Adipose tissue (tissue), 3 donors: Measurements from ENCODE around the gene LTB4R. TPM values are rescaled to one million over a fixed set of nuclear protein-coding genes. Genes with fewer than 3 reads are reported as not detected.

Experiments used
- H3K27ac ChIP-seq: one replicate; pipeline ENCODE4 v1.5.1; 2013; ENCODE audit warnings: low read depth, low read length
- WGBS, 3 donors: extraction: QIAGEN DNeasy Blood & Tissue Kit; methylation state at CpG; one replicate each; pipeline ENCODE4 v1.1.7; 2013; 5-methylcytosine and 5-hydroxymethylcytosine counted together
- polyA plus RNA-seq, 3 donors: library from polyadenylated mRNA; stranded (reverse); fragments of 200-250 nt; gene quantifications; one replicate each; pipeline ENCODE4 v1.2.3, GENCODE V29; 2013
- donor health status: healthy with polysubstance abuse.
- donor health status: Bipolar disorder and iron deficiency.
- donor health status: healthy.

Gene LTB4R
- polyA plus RNA-seq, 3 donors: 5.1 to 13.3 (median 6.2) TPM

- 82 to 97% (median 84%) methylated on average over 6 of the region's 6 CpGs for WGBS, 3 donors
- H3K27ac ChIP-seq: no peak overlapping the region
Measured at GRCh38 chr14:24277071-24277470, 34.2 kb upstream of the LTB4R start.

GRCh38 chr14:24277606-24278321, 33.5 kb upstream of the LTB4R start:
- WGBS, 3 donors: 47 to 85% (median 49%) methylated on average over 11 of the region's 11 CpGs
- H3K27ac ChIP-seq: no peak overlapping the region

- 86 to 95% (median 90%) methylated on average over 5 of the region's 5 CpGs for WGBS, 3 donors
- H3K27ac ChIP-seq: no peak overlapping the region
Measured at GRCh38 chr14:24278424-24278823, 32.9 kb upstream of the LTB4R start.

GRCh38 chr14:24279301-24280186, 31.8 kb upstream of the LTB4R start:
- 64 to 72% (median 66%) methylated on average over 11 of the region's 11 CpGs for WGBS, 3 donors
- no peak overlapping the region for H3K27ac ChIP-seq

- 61 to 90% (median 63%) methylated on average over 6 of the region's 6 CpGs for WGBS, 3 donors
Measured at GRCh38 chr14:24280797-24281460, 30.4 kb upstream of the LTB4R start.

DNA sequence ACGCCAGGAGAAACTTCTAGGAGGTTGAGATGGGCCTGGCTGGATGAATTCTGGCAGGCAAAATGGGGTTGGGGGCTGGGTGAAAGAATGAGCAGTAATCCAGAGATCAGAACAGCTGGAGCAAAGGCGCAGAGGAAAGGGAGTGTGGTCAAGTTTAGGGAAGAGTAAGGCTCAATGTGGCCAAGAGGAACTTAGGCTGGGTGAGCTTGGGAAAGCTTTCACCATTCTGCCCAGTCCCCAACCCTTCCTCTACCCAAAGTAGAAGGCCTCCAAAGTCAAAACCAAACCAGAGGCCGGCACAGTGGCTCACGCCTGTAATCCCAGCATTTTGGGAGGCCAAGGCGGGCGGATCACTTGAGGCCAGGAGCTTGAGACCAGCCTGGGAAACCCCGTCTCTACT, 29.7 kb upstream of the LTB4R start:
- 85 to 94% (median 91%) methylated on average over 7 of the region's 7 CpGs for WGBS, 3 donors
- H3K27ac ChIP-seq: no peak overlapping the region

More at GRCh38 chr14:24280797-24281460, 30.4 kb upstream of the LTB4R start:
- no peak overlapping the region for H3K27ac ChIP-seq

DNA sequence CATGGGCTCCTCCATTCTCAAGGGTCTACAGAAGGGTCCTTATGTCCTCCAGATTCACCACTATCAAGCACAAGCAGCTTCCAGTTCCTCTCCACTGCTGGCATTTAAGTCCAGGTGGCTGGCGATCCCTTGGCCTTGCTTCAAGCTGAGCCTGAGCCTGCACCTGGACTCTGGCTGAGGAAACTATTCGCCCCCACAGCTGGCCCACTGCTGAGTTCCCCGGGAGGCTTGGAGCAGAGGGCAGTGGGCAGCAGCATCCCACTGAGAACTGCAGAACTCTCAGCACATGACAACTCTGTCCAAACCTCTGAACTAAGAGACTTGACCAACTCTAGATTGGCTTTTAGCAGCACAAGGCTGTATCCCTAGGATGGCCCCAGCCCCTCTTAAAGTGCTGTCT, 28.6 kb upstream of the LTB4R start:
- WGBS, 3 donors: 63 to 85% (median 78%) methylated on average over 3 of the region's 3 CpGs
- H3K27ac ChIP-seq: no peak overlapping the region

DNA sequence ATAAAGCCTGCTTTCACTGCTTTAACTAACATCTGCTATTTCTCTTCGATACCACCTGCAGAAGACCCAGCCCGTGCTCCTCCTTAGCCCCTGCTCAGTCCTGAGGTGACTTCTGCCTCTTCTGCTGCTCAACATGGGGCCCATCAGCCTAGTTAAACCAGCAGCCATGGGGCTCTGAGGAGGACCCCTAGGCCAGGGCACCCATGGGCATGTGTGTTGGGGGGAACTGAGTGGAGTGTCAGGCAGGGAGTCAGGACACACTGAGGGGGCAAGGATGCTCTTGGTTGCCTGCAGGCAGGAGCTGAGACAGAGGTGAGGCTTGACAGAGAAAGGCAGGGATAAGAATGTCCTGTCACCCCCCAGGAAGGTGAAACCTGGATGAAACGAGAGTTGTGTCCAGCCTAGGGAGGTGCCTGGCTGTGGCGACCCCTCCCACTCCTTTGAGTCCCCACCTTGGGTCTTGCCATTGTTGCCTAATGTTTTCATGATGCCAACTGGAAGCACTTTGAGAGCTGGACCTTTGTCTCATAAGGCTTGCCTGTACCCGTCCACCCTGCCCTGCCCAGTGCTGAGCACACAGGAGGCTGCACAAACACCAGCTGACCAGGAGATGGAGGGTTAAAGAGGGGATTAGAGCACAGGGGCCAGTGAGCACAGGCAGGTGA, 27.4 kb upstream of the LTB4R start:
- H3K27ac ChIP-seq: no peak overlapping the region
- WGBS, 3 donors: 87 to 90% (median 89%) methylated on average over 5 of the region's 5 CpGs

DNA sequence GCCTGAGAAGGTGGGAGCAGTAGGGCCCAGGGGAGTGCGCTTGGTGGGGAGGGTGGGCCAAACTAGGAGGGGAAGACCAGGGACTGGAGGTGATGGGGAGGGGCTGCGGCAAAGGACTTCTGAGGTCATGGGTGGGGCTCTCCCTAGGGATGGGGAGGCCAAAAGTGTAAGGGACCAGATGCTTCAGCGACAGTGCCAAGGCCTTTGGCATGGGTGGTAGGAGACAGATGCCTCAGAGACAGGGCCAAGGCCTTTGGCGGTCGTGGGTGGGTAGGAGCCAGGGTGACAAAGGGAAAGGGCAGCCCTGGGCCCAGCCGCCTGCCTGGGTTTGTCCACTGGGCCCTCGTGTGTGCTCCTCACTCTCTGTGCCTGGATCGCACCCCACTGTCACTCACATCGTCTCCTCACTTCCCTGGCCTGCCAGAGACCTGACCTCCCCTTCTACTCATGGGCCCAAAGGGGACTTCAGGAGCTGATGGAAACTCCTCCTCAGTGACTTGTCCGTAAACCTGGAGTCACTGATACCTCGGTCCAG, 26.7 kb upstream of the LTB4R start:
- 72 to 79% (median 79%) methylated on average over 9 to 11 of the region's 11 CpGs for WGBS, 3 donors
- no peak overlapping the region for H3K27ac ChIP-seq

DNA sequence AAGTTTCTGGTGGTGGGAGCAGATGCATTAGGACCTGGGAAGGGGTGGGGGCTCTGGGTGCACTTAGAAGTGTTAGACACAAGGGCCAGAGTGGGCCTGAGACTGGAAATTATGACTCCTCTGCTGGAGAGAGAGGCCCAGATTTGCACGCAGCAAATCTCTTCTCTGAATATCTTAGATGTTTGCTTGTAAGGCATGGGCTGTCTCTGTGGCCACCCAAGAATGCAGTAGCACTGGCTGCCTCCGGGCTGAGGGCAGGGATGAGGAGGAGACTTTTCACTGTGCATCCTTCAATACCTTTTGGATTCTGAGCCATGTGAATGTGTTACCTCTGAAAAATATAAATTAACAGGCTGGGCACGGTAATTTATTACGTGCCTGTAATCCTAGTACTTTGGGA, 26.0 kb upstream of the LTB4R start:
- no peak overlapping the region for H3K27ac ChIP-seq
- 77 to 85% (median 83%) methylated on average over 4 of the region's 4 CpGs for WGBS, 3 donors

GRCh38 chr14:24286996-24287395, 24.3 kb upstream of the LTB4R start:
- WGBS, 3 donors: 88 to 99% (median 98%) methylated on average over 5 of the region's 5 CpGs
- no peak overlapping the region for H3K27ac ChIP-seq

DNA sequence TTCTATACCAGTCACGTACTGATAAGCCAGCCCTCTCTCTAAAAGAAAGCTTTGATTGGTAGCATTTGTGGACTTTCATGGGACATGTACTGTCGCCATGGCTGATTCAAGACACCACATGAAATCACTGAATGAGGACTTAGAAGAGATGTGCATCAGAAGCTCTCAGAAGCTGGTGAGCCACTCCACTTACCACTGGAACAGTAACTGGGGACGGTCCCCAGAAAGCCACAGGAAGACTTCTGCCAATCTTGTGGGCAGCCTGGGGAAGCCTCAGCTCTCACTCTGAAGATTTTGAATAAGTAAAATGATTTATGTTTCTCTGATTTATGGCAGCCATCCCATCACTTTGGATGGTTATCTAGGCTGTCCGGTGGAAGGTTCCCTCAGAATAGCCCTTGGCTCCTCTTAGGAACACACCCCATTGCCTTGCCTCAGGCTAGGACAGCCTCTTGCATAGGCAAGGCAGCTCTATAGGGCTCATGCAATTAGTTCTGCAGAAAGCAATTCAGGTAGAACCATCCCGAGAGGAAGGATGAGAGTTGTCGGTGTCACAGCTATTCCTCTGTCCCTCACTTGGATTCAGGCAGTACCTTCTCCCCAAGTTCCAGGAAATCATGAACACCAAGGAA, 21.5 kb upstream of the LTB4R start:
- 65 to 82% (median 74%) methylated on average over 6 of the region's 6 CpGs for WGBS, 3 donors
- H3K27ac ChIP-seq: no peak overlapping the region

- 83 to 92% (median 88%) methylated on average over 9 of the region's 9 CpGs for WGBS, 3 donors
- no peak overlapping the region for H3K27ac ChIP-seq
Measured at GRCh38 chr14:24290746-24291145, 20.6 kb upstream of the LTB4R start.

- no peak overlapping the region for H3K27ac ChIP-seq
- WGBS, 3 donors: 91 to 93% (median 91%) methylated on average over 3 of the region's 3 CpGs
Measured at GRCh38 chr14:24291446-24292117, 19.7 kb upstream of the LTB4R start.

- 90 to 95% (median 91%) methylated on average over 11 of the region's 11 CpGs for WGBS, 3 donors
- H3K27ac ChIP-seq: no peak overlapping the region
Measured at GRCh38 chr14:24292118-24292807, 19.0 kb upstream of the LTB4R start.

DNA sequence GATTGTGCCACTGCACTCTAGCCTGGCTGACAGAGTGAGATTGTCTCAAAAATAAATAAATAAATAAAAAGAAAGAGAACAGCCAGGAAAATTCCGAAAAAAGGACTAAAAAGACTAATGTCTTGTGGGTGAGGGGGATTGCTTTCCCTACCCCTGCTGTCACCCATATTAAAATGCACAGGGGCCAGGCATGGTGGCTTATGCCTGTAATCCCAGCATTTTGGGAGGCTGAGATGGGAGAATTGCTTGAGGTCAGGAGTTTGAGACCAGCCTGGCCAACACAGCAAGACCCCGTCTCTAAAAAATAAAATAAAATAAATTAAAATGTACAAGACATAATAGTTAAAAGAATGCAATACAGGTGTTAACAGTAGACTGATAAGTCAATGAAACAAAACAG, 17.8 kb upstream of the LTB4R start:
- no peak overlapping the region for H3K27ac ChIP-seq
- 97 to 98% (median 98%) methylated on average over 2 of the region's 2 CpGs for WGBS, 3 donors
